SU-DHL-6 (cell line): ENCODE measurements around the gene IL32.

Experiments
- H2AFZ ChIP-seq: fragments of 200-600 bp; sonication (generic); 2 replicates; pipeline ENCODE4 v1.6.1; 2014; ENCODE audit warnings: low read depth, mild to moderate bottlenecking, moderate library complexity, mixed read lengths, antibody characterized with exemption, low read length; ENCODE audit not compliant: severe bottlenecking
- H3F3A ChIP-seq: fragments of 200-600 bp; shearing (Covaris generic); 2 replicates; pipeline ENCODE4 v1.6.0; 2016; ENCODE audit warnings: antibody characterized with exemption, mild to moderate bottlenecking; ENCODE audit not compliant: insufficient read depth
- H3K27ac ChIP-seq: fragments of 200-600 bp; sonication (generic); 2 replicates; pipeline ENCODE4 v1.5.1; 2016; ENCODE audit warnings: low read depth, mild to moderate bottlenecking, low read length, moderate library complexity, mixed read lengths
- H3K27me3 ChIP-seq: fragments of 200-600 bp; sonication (generic), shearing (Covaris generic); 2 replicates; pipeline ENCODE4 v1.6.0; 2014; ENCODE audit warnings: mild to moderate bottlenecking, low read length
- H3K36me3 ChIP-seq: fragments of 200-600 bp; sonication (generic); 2 replicates; pipeline ENCODE4 v1.6.1; 2014; ENCODE audit warnings: mild to moderate bottlenecking, low read length, mixed read lengths
- H3K4me2 ChIP-seq: fragments of 300-600, 200-600 bp; shearing (Covaris generic), sonication (generic); 2 replicates; pipeline ENCODE4 v1.6.0; 2014; ENCODE audit warnings: low read length, low read depth, mild to moderate bottlenecking; ENCODE audit not compliant: poor library complexity, severe bottlenecking
- H3K4me3 ChIP-seq: fragments of 200-600 bp; sonication (generic); 2 replicates; pipeline ENCODE4 v1.5.1; 2014; ENCODE audit warnings: antibody characterized with exemption, low read length, mild to moderate bottlenecking, mixed read lengths; ENCODE audit not compliant: insufficient read depth, poor library complexity, severe bottlenecking
- H3K79me2 ChIP-seq: fragments of 200-600 bp; sonication (generic); 2 replicates; pipeline ENCODE4 v1.6.1; 2014; ENCODE audit warnings: mild to moderate bottlenecking, low read length, moderate library complexity; ENCODE audit not compliant: insufficient read depth
- H3K9ac ChIP-seq: fragments of 200-600 bp; sonication (generic); 2 replicates; pipeline ENCODE4 v1.7.0; 2014; ENCODE audit warnings: mild to moderate bottlenecking, low read length
- H3K9me2 ChIP-seq: fragments of 200-600 bp; sonication (generic); replicated peaks from 2 replicates; pipeline ENCODE4 v1.6.1; 2014; ENCODE audit warnings: low read length; ENCODE audit not compliant: insufficient read depth
- H3K9me3 ChIP-seq: fragments of 200-600 bp; sonication (generic); 2 replicates; pipeline ENCODE4 v1.6.1; 2014; ENCODE audit warnings: low read length, mixed read lengths; ENCODE audit not compliant: insufficient read depth
- H4K20me1 ChIP-seq: fragments of 200-600 bp; sonication (generic); 2 replicates; pipeline ENCODE4 v1.6.1; 2014; ENCODE audit warnings: low read depth, mild to moderate bottlenecking, antibody characterized with exemption, low read length, moderate library complexity, mixed read lengths
- CTCF ChIP-seq: fragments of 200-600 bp; sonication (generic); IDR thresholded peaks from one replicate; pipeline ENCODE4 v1.5.1; 2017; ENCODE audit warnings: antibody characterized with exemption, mild to moderate bottlenecking, low read length, moderate library complexity; ENCODE audit not compliant: insufficient read depth, poor library complexity, severe bottlenecking
- EZH2phosphoT487 ChIP-seq: fragments of 200-600 bp; sonication (generic), shearing (Covaris generic); conservative IDR thresholded peaks from 2 replicates; pipeline ENCODE4 v1.6.1; 2018; ENCODE audit warnings: mild to moderate bottlenecking, antibody characterized with exemption, low read length, moderate library complexity, mixed read lengths

The IL32 gene

GRCh38 chr16:3099732-3100499 is 34.5 kb downstream of the IL32 start:
- H3K27ac ChIP-seq = no peak overlapping the region
- no peak overlapping the region for H3K4me3 ChIP-seq
- no peaks in the 10 kb centered on the region for H3K36me3 ChIP-seq
- no peaks in the 10 kb centered on the region for H3K9me2 ChIP-seq
- H3K9ac ChIP-seq = no peak overlapping the region
- peaks cover 5% of the 10 kb centered on the region; the same call in 1 of the 2 replicates for H3F3A ChIP-seq
- no peak for TF ChIP-seq EZH2phosphoT487
- no peak for TF ChIP-seq CTCF
- H2AFZ ChIP-seq = no peak overlapping the region
- no peaks in the 10 kb centered on the region for H3K79me2 ChIP-seq
- no peaks in the 10 kb centered on the region for H4K20me1 ChIP-seq
- H3K9me3 ChIP-seq = no peaks in the 10 kb centered on the region
- peak overlapping the region; percentile 2 for H3K4me2 ChIP-seq
- no peaks in the 10 kb centered on the region for H3K27me3 ChIP-seq

GRCh38 chr16:3101018-3101840 is 35.8 kb downstream of the IL32 start:
- H2AFZ ChIP-seq = no peak overlapping the region
- no peak overlapping the region for H3K4me3 ChIP-seq
- no peaks in the 10 kb centered on the region for H4K20me1 ChIP-seq
- H3K27ac ChIP-seq = no peak overlapping the region
- no peaks in the 10 kb centered on the region for H3K27me3 ChIP-seq
- TF ChIP-seq CTCF (peak; percentile 68), EZH2phosphoT487 (no peak)
- no peak overlapping the region for H3K4me2 ChIP-seq
- no peaks in the 10 kb centered on the region for H3K36me3 ChIP-seq
- no peak overlapping the region for H3K9ac ChIP-seq
- H3F3A ChIP-seq = peaks cover 5% of the 10 kb centered on the region; the same call in 1 of the 2 replicates
- H3K9me2 ChIP-seq = no peaks in the 10 kb centered on the region
- H3K79me2 ChIP-seq = no peaks in the 10 kb centered on the region
- no peaks in the 10 kb centered on the region for H3K9me3 ChIP-seq

GRCh38 chr16:3101841-3102470 is 36.5 kb downstream of the IL32 start:
- Histone ChIP-seq H3K27ac (no peak overlapping the region), H4K20me1 (no peaks in the 10 kb centered on the region), H3K4me2 (no peak overlapping the region), H3K36me3 (no peaks in the 10 kb centered on the region), H3K9me3 (no peaks in the 10 kb centered on the region), H3K27me3 (no peaks in the 10 kb centered on the region), H3F3A (peaks cover 5% of the 10 kb centered on the region; the same call in 1 of the 2 replicates), H3K79me2 (no peaks in the 10 kb centered on the region), H3K9me2 (no peaks in the 10 kb centered on the region), H3K9ac (no peak overlapping the region), H3K4me3 (no peak overlapping the region), H2AFZ (no peak overlapping the region)
- TF ChIP-seq CTCF (no peak), EZH2phosphoT487 (no peak)
